AG09319 (cell line): ENCODE measurements around the gene NOP53.
"Not testable (repeated sequence)": the region's sequence is repeated elsewhere in the genome, so short reads cannot be mapped to it uniquely, and the experiment has no call there.

ENCODE experiments used
- DNase-seq: peaks from one replicate; pipeline ENCODE4 v3.0.0-alpha.2; 2010; ENCODE audit warnings: low read depth; ENCODE audit errors: extremely low read depth
- TF ChIP-seq, protein P1 (sequence below): IDR thresholded peaks from 2 replicates; pipeline ENCODE4 v1.5.1; 2011; ENCODE audit warnings: low read depth, mild to moderate bottlenecking, inconsistent platforms, low read length, moderate library complexity

NOP53 gene

DNA sequence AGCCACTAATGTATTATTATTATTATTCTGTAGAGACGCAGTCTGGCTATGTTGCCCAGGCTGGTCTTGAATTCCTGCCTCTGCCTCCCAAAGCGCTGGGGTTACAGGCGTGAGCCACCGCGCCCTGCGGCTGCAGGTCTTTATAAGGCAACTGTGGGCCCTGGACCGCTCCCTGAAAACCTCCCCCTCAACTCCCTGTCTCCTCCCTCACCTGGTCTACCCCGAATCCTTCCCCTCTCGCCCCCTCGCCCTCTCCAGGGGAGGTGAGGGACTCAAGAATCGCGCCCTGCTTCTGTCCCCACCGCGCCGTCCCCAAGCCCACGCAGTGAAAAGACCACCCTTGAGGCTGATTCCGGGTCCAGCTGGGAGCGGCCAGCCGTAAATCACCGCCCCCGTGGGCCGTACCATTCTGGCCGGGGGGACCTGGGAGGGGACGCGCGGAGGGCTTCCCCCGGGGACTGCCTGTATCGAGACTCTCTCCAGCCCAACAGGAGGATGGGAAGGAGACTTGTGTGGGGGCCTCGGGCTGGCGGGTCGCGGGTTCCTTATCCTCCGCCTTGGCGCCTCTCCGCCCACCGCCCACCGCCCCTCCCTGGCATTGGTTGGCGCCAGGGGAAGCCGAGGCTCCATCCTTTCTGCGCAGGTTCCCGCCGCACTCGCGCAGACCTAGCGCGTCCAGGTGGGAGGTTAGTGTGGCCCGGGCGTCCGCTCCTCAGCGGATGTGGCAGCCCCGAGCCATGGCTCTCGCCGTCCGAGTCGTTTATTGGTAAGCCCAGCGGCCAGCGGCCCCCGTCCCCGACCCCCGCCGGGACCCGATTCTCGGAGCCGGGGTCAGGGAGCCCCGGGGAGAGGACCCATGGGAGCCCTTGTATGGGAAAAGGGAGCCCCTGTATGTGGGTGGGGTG lies 33.0 kb downstream of the NOP53 start, which contains the start of gene SELENOW:
Gene SELENOW (plus strand): TSS at position 655 of the 905 bp plus-strand sequence. CDS start 83 bp downstream, at position 738.
- DNase-seq: no peak
- TF ChIP-seq, protein P1, sequence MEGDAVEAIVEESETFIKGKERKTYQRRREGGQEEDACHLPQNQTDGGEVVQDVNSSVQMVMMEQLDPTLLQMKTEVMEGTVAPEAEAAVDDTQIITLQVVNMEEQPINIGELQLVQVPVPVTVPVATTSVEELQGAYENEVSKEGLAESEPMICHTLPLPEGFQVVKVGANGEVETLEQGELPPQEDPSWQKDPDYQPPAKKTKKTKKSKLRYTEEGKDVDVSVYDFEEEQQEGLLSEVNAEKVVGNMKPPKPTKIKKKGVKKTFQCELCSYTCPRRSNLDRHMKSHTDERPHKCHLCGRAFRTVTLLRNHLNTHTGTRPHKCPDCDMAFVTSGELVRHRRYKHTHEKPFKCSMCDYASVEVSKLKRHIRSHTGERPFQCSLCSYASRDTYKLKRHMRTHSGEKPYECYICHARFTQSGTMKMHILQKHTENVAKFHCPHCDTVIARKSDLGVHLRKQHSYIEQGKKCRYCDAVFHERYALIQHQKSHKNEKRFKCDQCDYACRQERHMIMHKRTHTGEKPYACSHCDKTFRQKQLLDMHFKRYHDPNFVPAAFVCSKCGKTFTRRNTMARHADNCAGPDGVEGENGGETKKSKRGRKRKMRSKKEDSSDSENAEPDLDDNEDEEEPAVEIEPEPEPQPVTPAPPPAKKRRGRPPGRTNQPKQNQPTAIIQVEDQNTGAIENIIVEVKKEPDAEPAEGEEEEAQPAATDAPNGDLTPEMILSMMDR: no peak

- TF ChIP-seq, protein P1: no peak
- no peak for DNase-seq
Measured at GRCh38 chr19:47778954-47779351, 33.6 kb downstream of the NOP53 start.

GRCh38 chr19:47779524-47780214 lies 34.3 kb downstream of the NOP53 start:
- no peak for DNase-seq
- TF ChIP-seq, protein P1: no peak

GRCh38 chr19:47780215-47780551 lies 34.8 kb downstream of the NOP53 start:
- no peak for DNase-seq
- TF ChIP-seq, protein P1: no peak

DNA sequence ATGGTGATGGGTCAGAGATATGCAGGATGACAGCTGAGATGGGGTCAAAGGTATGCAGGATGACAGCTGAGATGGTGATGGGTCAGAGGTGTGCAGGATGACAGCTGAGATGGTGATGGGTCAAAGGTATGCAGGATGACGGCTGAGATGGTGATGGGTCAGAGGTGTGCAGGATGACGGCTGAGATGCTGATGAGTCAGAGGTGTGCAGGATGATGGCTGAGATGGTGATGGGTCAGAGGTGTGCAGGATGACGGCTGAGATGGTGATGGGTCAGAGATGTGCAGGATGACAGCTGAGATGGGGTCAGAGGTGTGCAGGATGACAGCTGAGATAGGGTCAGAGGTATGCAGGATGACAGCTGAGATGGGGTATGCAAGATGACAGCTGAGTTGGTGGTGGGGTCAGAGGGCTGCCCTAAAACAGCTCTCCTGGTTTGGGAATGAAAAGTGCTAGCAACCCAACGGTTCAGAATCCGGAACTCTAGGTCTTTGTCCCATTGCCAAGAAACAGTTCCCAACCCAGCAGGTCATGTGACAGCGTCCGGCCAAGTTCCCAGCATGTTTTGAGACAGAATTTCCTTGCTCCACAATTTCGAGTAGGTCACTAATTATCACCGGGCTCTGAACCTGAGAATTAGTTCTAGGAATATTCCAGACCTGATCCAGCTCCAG lies 36.4 kb downstream of the NOP53 start:
- DNase-seq: no peak
- TF ChIP-seq, protein P1: no peak

GRCh38 chr19:47786566-47786965 lies 41.2 kb downstream of the NOP53 start:
- no peak for DNase-seq
- TF ChIP-seq, protein P1: no peak

- not testable (repeated sequence) for DNase-seq
Measured at GRCh38 chr19:47787307-47787706, 42.0 kb downstream of the NOP53 start.

- not testable (repeated sequence) for DNase-seq
Measured at GRCh38 chr19:47789811-47790210, 44.5 kb downstream of the NOP53 start.
